Natural killer cell (primary cell): ENCODE results near the gene TCEANC2. TPM values are rescaled to one million over a fixed set of nuclear protein-coding genes. Genes with fewer than 3 reads are reported as not detected.

Experiments
- ATAC-seq, 3 donors: fragments of 150-1000 bp in 2 of 3; fragments of 200-7000 bp in 1 of 3; cut with Tn5 transposase; 1 replicate in 1 of 3; 2 replicates in 2 of 3; pipeline ENCODE4 v1.10.0; 2021; ENCODE audit warnings: mild to moderate bottlenecking in 2 of 3, moderate library complexity in 2 of 3
- DNase-seq, 2 donors: peaks; one replicate each; pipeline versions ENCODE4 v3.0.0 to v3.0.0-alpha.2; 2013 to 2021; ENCODE audit warnings: mixed read lengths in 1 of 2
- H3K27ac ChIP-seq: one replicate; pipeline ENCODE4 v1.5.1; 2013; ENCODE audit warnings: mild to moderate bottlenecking, low read length
- H3K27me3 ChIP-seq: one replicate; pipeline ENCODE4 v1.6.1; 2013; ENCODE audit warnings: low read length; ENCODE audit not compliant: control insufficient read depth, insufficient read depth
- H3K36me3 ChIP-seq: one replicate; pipeline ENCODE4 v1.6.1; 2013; ENCODE audit warnings: low read length; ENCODE audit not compliant: control insufficient read depth, insufficient read depth
- H3K4me1 ChIP-seq: one replicate; pipeline ENCODE4 v1.6.1; 2013; ENCODE audit warnings: low read length; ENCODE audit not compliant: control insufficient read depth, insufficient read depth
- H3K4me3 ChIP-seq: one replicate; pipeline ENCODE4 v1.5.1; 2013; ENCODE audit warnings: low read length
- H3K9me3 ChIP-seq: one replicate; pipeline ENCODE4 v1.6.1; 2013; ENCODE audit warnings: low read length; ENCODE audit not compliant: control insufficient read depth, insufficient read depth
- H3K27ac Mint-ChIP-seq, 2 donors: one replicate each; pipeline ENCODE4 v1.8.0; 2022; ENCODE audit warnings: mild to moderate bottlenecking in 2 of 2, mixed read lengths in 2 of 2, moderate library complexity in 1 of 2
- H3K27me3 Mint-ChIP-seq, 2 donors: one replicate each; pipeline ENCODE4 v1.8.0; 2022; ENCODE audit warnings: low read depth in 2 of 2, mixed read lengths in 2 of 2
- H3K36me3 Mint-ChIP-seq: one replicate; pipeline ENCODE4 v1.8.0; 2022; ENCODE audit warnings: mixed read lengths
- H3K4me1 Mint-ChIP-seq, 2 donors: one replicate each; pipeline ENCODE4 v1.8.0; 2022; ENCODE audit warnings: mixed read lengths in 2 of 2
- H3K4me3 Mint-ChIP-seq: one replicate; pipeline ENCODE4 v1.8.0; 2022; ENCODE audit warnings: mild to moderate bottlenecking, moderate library complexity, mixed read lengths
- H3K9me3 Mint-ChIP-seq, 2 donors: one replicate each; pipeline ENCODE4 v1.8.0; 2022; ENCODE audit warnings: mixed read lengths in 2 of 2
- CTCF ChIP-seq: fragments of 200-600 bp; IDR thresholded peaks from one replicate; pipeline ENCODE4 v1.8.0; 2022; ENCODE audit warnings: antibody characterized with exemption
- WGBS: methylation state at CpG from one replicate; pipeline ENCODE4 v1.1.7; 2013; ENCODE audit warnings: missing lambda C conversion rate; ENCODE audit not compliant: insufficient coverage; 5-methylcytosine and 5-hydroxymethylcytosine counted together
- intact Hi-C: fragments of 100-400 bp; cut with micrococcal nuclease; formaldehyde crosslinking; loops from one replicate; pipeline ENCODE4 v1.14.2; 2022
- total RNA-seq, 4 donors: library from RNA; stranded (reverse); fragments of 120-200 nt in 1 of 4; gene quantifications; one replicate each; pipeline versions ENCODE4 v1.2.3 to v1.2.4, GENCODE V29; 2013 to 2022

The TCEANC2 gene
- total RNA-seq, 3 donors from 2014 or later (not counting 1 experiment from before 2014, with no cell fraction given) = 5.1 to 9.5 (median 7.3) TPM

DNA sequence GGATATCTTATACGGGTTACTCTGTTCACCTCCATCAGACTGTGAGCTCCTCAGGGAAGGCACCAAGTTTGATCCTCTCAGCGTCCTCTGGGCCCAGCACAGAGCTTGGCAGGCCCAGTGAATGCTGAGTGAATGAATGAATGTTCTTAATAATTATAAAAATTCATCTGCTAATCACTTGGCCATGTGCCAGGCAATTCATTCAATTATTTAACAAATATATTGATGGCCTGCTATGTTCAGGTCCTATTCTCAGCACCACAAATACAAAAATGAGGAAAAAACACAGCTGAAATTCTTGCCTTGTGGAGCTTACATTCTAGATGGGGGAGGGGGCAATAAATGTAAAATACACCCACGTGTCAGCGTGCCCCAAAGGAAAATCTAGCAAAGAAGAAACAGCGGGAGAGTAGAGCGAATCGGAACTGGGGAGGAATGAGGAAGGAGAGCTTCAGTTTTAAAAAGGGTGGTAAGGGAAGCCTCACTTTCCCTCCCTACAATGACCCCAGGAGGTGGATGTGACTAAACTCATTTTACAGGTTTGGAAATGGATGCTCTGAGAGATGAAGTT, 83.6 kb downstream of the TCEANC2 start:
- Mint-ChIP-seq H3K4me3 (no peak overlapping the region), H3K27me3 (no peaks in the 10 kb centered on the region), H3K27ac (no peak overlapping the region), H3K36me3 (no peaks in the 10 kb centered on the region), H3K9me3 (no peaks in the 10 kb centered on the region), H3K4me1 (no peaks in the 10 kb centered on the region)
- DNase-seq (no peak), ATAC-seq (no peak)
- no peaks in the 10 kb centered on the region for H3K36me3 ChIP-seq
- no peaks in the 10 kb centered on the region for H3K4me1 ChIP-seq
- WGBS = 94% methylated on average over 6 of the region's 7 CpGs
- no peaks in the 10 kb centered on the region for H3K9me3 ChIP-seq
- H3K4me3 ChIP-seq = no peak overlapping the region
- H3K27me3 ChIP-seq = no peaks in the 10 kb centered on the region
- intact Hi-C loops = no loop called here
- no peak for TF ChIP-seq CTCF
- no peak overlapping the region for H3K27ac ChIP-seq

DNA sequence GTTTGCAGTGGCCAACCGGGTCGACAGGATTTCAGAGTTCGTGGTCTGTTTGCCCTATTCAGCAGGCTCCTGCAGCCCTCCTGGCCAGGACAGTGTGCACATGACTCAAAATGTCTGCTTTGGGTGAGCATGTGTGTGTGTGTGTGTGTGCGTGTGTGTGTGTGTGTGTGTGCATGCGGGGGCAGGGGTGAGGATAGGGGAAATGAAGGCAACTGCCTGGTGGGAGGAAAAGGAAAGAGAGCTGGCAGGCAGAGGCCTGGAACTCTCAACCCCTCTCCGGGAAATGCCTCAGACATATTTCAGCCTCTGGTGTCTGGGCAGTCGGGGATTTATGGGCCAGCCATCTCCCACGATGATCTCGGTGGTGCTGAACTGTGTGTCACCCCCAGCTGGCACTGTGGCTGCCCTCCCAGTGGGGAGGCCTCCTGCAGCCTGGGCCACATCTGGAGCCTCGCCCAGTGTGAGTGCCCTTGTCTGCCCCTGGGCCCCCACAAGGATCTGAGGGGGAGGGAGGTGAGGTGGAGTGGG, 84.2 kb downstream of the TCEANC2 start:
- H3K4me3 Mint-ChIP-seq = no peak overlapping the region
- Histone ChIP-seq H3K27ac (no peak overlapping the region), H3K36me3 (no peaks in the 10 kb centered on the region), H3K27me3 (no peaks in the 10 kb centered on the region), H3K4me3 (no peak overlapping the region), H3K4me1 (no peaks in the 10 kb centered on the region), H3K9me3 (no peaks in the 10 kb centered on the region)
- H3K27ac Mint-ChIP-seq = no peak overlapping the region
- 45% methylated on average over 10 of the region's 10 CpGs for WGBS
- H3K27me3 Mint-ChIP-seq = no peaks in the 10 kb centered on the region
- H3K4me1 Mint-ChIP-seq = no peaks in the 10 kb centered on the region
- no peak for TF ChIP-seq CTCF
- DNase-seq (no peak), ATAC-seq (no peak)
- no peaks in the 10 kb centered on the region for H3K36me3 Mint-ChIP-seq
- H3K9me3 Mint-ChIP-seq = no peaks in the 10 kb centered on the region
- intact Hi-C loops = no loop called here

GRCh38 chr1:54138994-54139393, 85.6 kb downstream of the TCEANC2 start:
- ATAC-seq = no peak
- WGBS = 100% methylated on average over 1 of the region's 1 CpG
- no peak overlapping the region for H3K4me3 Mint-ChIP-seq

More at GRCh38 chr1:54138994-54139393, 85.6 kb downstream of the TCEANC2 start:
- Mint-ChIP-seq H3K36me3 (no peaks in the 10 kb centered on the region), H3K27ac (no peak overlapping the region), H3K9me3 (no peaks in the 10 kb centered on the region), H3K4me1 (no peaks in the 10 kb centered on the region), H3K27me3 (no peaks in the 10 kb centered on the region)
- no peaks in the 10 kb centered on the region for H3K9me3 ChIP-seq
- H3K4me3 ChIP-seq = no peak overlapping the region
- no peaks in the 10 kb centered on the region for H3K4me1 ChIP-seq
- H3K27ac ChIP-seq = no peak overlapping the region
- no peaks in the 10 kb centered on the region for H3K27me3 ChIP-seq
- intact Hi-C loops = no loop called here
- H3K36me3 ChIP-seq = no peaks in the 10 kb centered on the region
- no peak for DNase-seq
- TF ChIP-seq CTCF = no peak
